ENCODE measurements around the gene RAB9B. TPM values are rescaled to one million over a fixed set of nuclear protein-coding genes. Genes with fewer than 3 reads are reported as not detected.

The RAB9B gene
- total RNA-seq, 2 donors from 2014 or later: 0.54 to 1.2 TPM

DNA sequence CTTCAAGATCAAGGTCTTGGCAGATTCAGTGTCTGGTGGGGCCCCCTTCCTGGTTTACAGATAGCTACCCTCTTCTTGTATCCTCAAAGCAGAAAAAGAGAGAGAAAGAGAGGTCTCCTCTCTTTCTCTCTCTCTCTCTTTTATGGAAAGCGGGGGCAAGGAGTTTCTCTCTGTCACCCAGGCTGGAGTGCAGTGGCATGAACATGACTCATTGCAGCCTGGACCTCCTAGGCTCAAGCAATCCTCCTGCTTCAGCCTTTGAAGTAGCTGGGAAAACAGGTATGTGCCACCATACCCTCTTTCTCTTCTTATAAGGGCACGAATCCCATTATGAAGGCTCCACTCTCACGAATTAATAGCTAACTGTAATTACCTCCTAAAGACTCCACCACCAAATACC is 20.2 kb downstream of the RAB9B start:
- intact Hi-C loops (cut with DNase I): no loop called here
- no peak overlapping the region for H3K27ac ChIP-seq
- TF ChIP-seq CTCF (IDR thresholded peaks at IDR 0.05): no peak

DNA sequence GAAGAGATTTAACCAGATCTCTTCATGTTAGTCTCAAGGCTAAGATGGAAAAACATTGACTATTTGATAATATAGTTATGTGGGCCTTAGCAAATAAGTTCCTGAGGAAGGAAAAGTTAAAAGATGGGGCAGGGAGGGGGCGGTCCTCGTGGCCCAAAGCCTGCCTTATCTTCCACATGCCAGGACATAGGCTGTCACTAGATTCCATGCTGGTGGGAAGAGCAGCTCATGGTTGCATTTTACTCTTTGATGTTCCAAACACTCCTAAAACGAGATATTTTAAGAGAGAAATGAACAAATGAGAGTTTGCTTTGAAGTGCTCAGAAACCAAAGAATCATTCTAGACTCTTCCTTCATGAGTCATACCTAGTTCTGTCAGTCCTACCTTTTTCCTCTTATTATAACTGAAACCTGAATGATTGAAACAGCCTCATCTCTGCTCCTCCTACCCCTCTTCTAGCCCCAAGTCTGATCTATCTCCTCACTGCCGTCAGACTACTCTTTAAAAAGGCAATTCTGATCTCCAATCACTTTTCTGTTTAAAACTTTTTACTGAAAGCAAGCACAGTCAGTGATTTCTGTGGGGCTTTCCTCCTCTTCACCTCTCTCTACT is 25.1 kb downstream of the RAB9B start:
- Histone ChIP-seq H3K9me3 (no peaks in the 10 kb centered on the region), H3K27me3 (no peaks in the 10 kb centered on the region), H3K36me3 (no peaks in the 10 kb centered on the region), H3K27ac (no peak overlapping the region), H3K9ac (ENCODE audit: low read depth in 2 of 2, low read length in 2 of 2) (no peak overlapping the region), H3K4me3 (no peak overlapping the region), H3K4me1 (no peaks in the 10 kb centered on the region)
- no peak for DNase-seq
- no peak for TF ChIP-seq CTCF (IDR thresholded peaks at IDR 0.05)
- intact Hi-C loops (cut with DNase I): no loop called here

More for the DNA sequence above, 20.2 kb downstream of the RAB9B start:
- H3K4me1 ChIP-seq: no peaks in the 10 kb centered on the region
- H3K9ac ChIP-seq (ENCODE audit: low read depth in 2 of 2, low read length in 2 of 2): no peak overlapping the region
- no peaks in the 10 kb centered on the region for H3K9me3 ChIP-seq
- no peaks in the 10 kb centered on the region for H3K36me3 ChIP-seq
- H3K4me3 ChIP-seq: no peak overlapping the region
- no peak for DNase-seq
- no peaks in the 10 kb centered on the region for H3K27me3 ChIP-seq

GRCh38 chrX:103805860-103806259 is 26.2 kb downstream of the RAB9B start:
- intact Hi-C loops (cut with DNase I): no loop called here
- H3K4me1 ChIP-seq: no peaks in the 10 kb centered on the region
- H3K9ac ChIP-seq (ENCODE audit: low read depth in 2 of 2, low read length in 2 of 2): no peak overlapping the region
- no peaks in the 10 kb centered on the region for H3K36me3 ChIP-seq
- no peak for TF ChIP-seq CTCF (IDR thresholded peaks at IDR 0.05)
- H3K4me3 ChIP-seq: no peak overlapping the region
- DNase-seq: no peak
- no peaks in the 10 kb centered on the region for H3K27me3 ChIP-seq
- H3K9me3 ChIP-seq: no peaks in the 10 kb centered on the region
- H3K27ac ChIP-seq: no peak overlapping the region

GRCh38 chrX:103800318-103800717 is 31.7 kb downstream of the RAB9B start:
- no peak for DNase-seq
- intact Hi-C loops (cut with DNase I): no loop called here
- no peak overlapping the region for H3K4me3 ChIP-seq
- no peak overlapping the region for H3K27ac ChIP-seq
- H3K9me3 ChIP-seq: no peaks in the 10 kb centered on the region
- H3K4me1 ChIP-seq: no peaks in the 10 kb centered on the region
- TF ChIP-seq CTCF (IDR thresholded peaks at IDR 0.05): no peak
- no peaks in the 10 kb centered on the region for H3K36me3 ChIP-seq
- no peak overlapping the region for H3K9ac ChIP-seq (ENCODE audit: low read depth in 2 of 2, low read length in 2 of 2)
- no peaks in the 10 kb centered on the region for H3K27me3 ChIP-seq

- TF ChIP-seq CTCF (IDR thresholded peaks at IDR 0.05): no peak
- Histone ChIP-seq H3K36me3 (no peaks in the 10 kb centered on the region), H3K4me3 (no peak overlapping the region), H3K4me1 (no peaks in the 10 kb centered on the region), H3K9ac (ENCODE audit: low read depth in 2 of 2, low read length in 2 of 2) (no peak overlapping the region), H3K27me3 (no peaks in the 10 kb centered on the region), H3K9me3 (no peaks in the 10 kb centered on the region), H3K27ac (no peak overlapping the region)
- no peak for DNase-seq
- intact Hi-C loops (cut with DNase I): no loop called here
Measured at GRCh38 chrX:103797691-103798090, 34.4 kb downstream of the RAB9B start.

Measured in colonic mucosa (tissue), 4 donors.